ENCODE results near the gene TRAF4. TPM values are rescaled to one million over a fixed set of nuclear protein-coding genes. Genes with fewer than 3 reads are reported as not detected.
"Not testable (repeated sequence)": the region's sequence is repeated elsewhere in the genome, so short reads cannot be mapped to it uniquely, and the experiment has no call there.

The TRAF4 gene
- total and polyA plus RNA-seq, 4 donors: 8.5 to 32.0 (median 23.9) TPM

DNA sequence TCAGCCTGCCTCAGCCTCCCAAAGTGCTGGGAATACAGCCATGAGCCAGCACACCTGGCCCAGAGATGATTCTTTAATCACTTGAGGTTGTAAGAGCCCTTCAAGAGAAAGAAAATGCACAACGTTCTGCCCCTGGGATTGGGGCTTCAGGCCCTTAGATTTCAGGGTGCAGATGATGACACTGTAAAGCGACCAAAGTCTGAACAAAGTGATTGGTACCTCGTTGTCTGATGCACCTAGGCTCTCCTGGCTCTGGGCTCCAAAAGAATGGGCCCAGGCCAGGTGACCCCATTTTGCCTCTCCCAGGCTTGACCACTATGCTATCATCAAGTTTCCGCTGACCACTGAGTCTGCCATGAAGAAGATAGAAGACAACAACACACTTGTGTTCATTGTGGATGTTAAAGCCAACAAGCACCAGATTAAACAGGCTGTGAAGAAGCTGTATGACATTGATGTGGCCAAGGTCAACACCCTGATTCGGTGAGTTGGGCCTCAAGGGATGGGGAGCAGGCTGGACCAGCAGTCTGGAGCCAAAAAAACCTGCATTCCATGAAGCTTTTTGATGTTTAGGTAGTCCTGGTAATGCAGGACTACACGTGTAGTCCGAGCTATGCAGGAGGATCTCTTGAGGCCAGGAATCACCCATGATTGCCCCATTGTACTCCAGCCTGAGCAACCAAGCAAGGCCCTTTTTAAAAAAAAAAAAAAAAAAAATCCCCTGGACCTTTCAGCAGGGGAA lies 21.2 kb upstream of the TRAF4 start:
- H3K27ac ChIP-seq (ENCODE audit: low read depth in 1 of 2, low read length in 2 of 2): no peak overlapping the region
- DNase-seq (ENCODE audit: low spot score): no peak
- peaks cover 6 to 45% (median 30%) of the 10 kb centered on the region in 4 donors for H3K4me1 ChIP-seq (ENCODE audit: control insufficient read depth in 4 of 4, insufficient read depth in 4 of 4, low read length in 3 of 4)
- 77% methylated on average over 7 of the region's 7 CpGs for WGBS
- H3K9me3 ChIP-seq (ENCODE audit: control insufficient read depth in 4 of 4, low read length in 3 of 4): no peaks in the 10 kb centered on the region
- no peaks in the 10 kb centered on the region for H3K27me3 ChIP-seq (ENCODE audit: control insufficient read depth in 4 of 4, insufficient read depth in 4 of 4, low read length in 3 of 4)
- H3K36me3 ChIP-seq (ENCODE audit: control insufficient read depth in 4 of 4, insufficient read depth in 3 of 4, low read depth in 1 of 4, low read length in 3 of 4): peaks cover 10 to 28% (median 22%) of the 10 kb centered on the region in 4 donors
- no peak for TF ChIP-seq SP1 (IDR thresholded peaks at IDR 0.05)
- no peak overlapping the region for H3K4me3 ChIP-seq (ENCODE audit: low read depth in 1 of 3, low read length in 3 of 3)
- no peak overlapping the region for H3K9ac ChIP-seq (ENCODE audit: low read depth in 1 of 2, low read length in 2 of 2)

DNA sequence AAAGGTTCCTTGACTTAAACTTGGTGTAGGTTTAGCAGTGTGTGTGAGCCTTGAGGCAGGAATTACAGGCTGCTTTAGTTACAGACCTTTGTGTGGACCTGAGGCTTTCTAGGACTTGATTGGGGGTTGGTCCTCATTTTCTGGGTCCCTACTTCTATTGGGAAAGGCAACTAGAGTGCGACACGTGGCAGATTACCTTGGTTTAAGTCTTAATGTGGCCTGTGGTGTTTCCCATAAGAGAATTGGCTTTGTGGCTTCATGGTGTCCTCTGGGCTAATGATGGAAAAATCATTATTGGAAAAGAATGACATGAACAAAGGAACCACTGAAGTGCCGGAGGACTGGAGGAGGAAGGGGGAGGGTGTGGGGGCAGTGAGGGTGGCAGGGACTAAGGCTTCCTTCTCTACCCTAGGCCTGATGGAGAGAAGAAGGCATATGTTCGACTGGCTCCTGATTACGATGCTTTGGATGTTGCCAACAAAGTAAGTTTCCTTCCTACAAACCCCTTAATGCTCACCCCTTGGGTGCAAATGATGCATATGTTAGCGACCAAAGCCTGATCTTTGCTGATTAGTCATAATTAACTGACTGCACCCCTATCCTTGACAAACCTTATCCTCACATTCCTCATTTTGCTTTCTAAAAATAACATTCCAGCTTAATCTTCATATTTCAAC lies 20.5 kb upstream of the TRAF4 start:
- Histone ChIP-seq H3K27ac (ENCODE audit: low read depth in 1 of 2, low read length in 2 of 2) (no peak overlapping the region), H3K9me3 (ENCODE audit: control insufficient read depth in 4 of 4, low read length in 3 of 4) (no peaks in the 10 kb centered on the region), H3K27me3 (ENCODE audit: control insufficient read depth in 4 of 4, insufficient read depth in 4 of 4, low read length in 3 of 4) (no peaks in the 10 kb centered on the region), H3K9ac (ENCODE audit: low read depth in 1 of 2, low read length in 2 of 2) (no peak overlapping the region), H3K36me3 (ENCODE audit: control insufficient read depth in 4 of 4, insufficient read depth in 3 of 4, low read depth in 1 of 4, low read length in 3 of 4) (peaks cover 10 to 28% (median 22%) of the 10 kb centered on the region in 4 donors), H3K4me1 (ENCODE audit: control insufficient read depth in 4 of 4, insufficient read depth in 4 of 4, low read length in 3 of 4) (peaks cover 6 to 51% (median 32%) of the 10 kb centered on the region in 4 donors), H3K4me3 (ENCODE audit: low read depth in 1 of 3, low read length in 3 of 3) (no peak overlapping the region)
- no peak for DNase-seq (ENCODE audit: low spot score)
- 82% methylated on average over 6 of the region's 6 CpGs for WGBS
- TF ChIP-seq FOXA2 (IDR thresholded peaks at IDR 0.05) (no peak), REST (IDR thresholded peaks at IDR 0.05) (no peak), TAF1 (conservative IDR thresholded peaks at IDR 0.05) (no peak), ATF3 (IDR thresholded peaks at IDR 0.05) (no peak), MAX (IDR thresholded peaks at IDR 0.05) (no peak), RXRA (IDR thresholded peaks at IDR 0.05) (no peak), YY1 (IDR thresholded peaks at IDR 0.05) (no peak), GABPA (IDR thresholded peaks at IDR 0.05 in 1 of 2, conservative IDR thresholded peaks at IDR 0.05 in 1 of 2) (no peak), FOXA1 (IDR thresholded peaks at IDR 0.05) (no peak), NR2F2 (IDR thresholded peaks at IDR 0.05) (no peak), JUND (IDR thresholded peaks at IDR 0.05) (no peak), HNF4A (conservative IDR thresholded peaks at IDR 0.05) (no peak), EGR1 (IDR thresholded peaks at IDR 0.05; ENCODE audit: low read depth in 2 of 2) (no peak), HNF4G (IDR thresholded peaks at IDR 0.05) (no peak), RAD21 (IDR thresholded peaks at IDR 0.05) (no peak), SP1 (IDR thresholded peaks at IDR 0.05) (no peak)
- TF ChIP-seq, protein P1, sequence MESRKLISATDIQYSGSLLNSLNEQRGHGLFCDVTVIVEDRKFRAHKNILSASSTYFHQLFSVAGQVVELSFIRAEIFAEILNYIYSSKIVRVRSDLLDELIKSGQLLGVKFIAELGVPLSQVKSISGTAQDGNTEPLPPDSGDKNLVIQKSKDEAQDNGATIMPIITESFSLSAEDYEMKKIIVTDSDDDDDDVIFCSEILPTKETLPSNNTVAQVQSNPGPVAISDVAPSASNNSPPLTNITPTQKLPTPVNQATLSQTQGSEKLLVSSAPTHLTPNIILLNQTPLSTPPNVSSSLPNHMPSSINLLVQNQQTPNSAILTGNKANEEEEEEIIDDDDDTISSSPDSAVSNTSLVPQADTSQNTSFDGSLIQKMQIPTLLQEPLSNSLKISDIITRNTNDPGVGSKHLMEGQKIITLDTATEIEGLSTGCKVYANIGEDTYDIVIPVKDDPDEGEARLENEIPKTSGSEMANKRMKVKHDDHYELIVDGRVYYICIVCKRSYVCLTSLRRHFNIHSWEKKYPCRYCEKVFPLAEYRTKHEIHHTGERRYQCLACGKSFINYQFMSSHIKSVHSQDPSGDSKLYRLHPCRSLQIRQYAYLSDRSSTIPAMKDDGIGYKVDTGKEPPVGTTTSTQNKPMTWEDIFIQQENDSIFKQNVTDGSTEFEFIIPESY (IDR thresholded peaks at IDR 0.05): no peak
- TF ChIP-seq, protein P2, sequence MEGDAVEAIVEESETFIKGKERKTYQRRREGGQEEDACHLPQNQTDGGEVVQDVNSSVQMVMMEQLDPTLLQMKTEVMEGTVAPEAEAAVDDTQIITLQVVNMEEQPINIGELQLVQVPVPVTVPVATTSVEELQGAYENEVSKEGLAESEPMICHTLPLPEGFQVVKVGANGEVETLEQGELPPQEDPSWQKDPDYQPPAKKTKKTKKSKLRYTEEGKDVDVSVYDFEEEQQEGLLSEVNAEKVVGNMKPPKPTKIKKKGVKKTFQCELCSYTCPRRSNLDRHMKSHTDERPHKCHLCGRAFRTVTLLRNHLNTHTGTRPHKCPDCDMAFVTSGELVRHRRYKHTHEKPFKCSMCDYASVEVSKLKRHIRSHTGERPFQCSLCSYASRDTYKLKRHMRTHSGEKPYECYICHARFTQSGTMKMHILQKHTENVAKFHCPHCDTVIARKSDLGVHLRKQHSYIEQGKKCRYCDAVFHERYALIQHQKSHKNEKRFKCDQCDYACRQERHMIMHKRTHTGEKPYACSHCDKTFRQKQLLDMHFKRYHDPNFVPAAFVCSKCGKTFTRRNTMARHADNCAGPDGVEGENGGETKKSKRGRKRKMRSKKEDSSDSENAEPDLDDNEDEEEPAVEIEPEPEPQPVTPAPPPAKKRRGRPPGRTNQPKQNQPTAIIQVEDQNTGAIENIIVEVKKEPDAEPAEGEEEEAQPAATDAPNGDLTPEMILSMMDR (IDR thresholded peaks at IDR 0.05; ENCODE audit: low read depth, low read length, missing input control): no peak

- not testable (repeated sequence) for DNase-seq (ENCODE audit: low spot score); H3K4me3 ChIP-seq (ENCODE audit: low read depth in 1 of 3, low read length in 3 of 3); H3K27me3 ChIP-seq (ENCODE audit: control insufficient read depth in 4 of 4, insufficient read depth in 4 of 4, low read length in 3 of 4); H3K27ac ChIP-seq (ENCODE audit: low read depth in 1 of 2, low read length in 2 of 2); H3K9me3 ChIP-seq (ENCODE audit: control insufficient read depth in 4 of 4, low read length in 3 of 4); H3K9ac ChIP-seq (ENCODE audit: low read depth in 1 of 2, low read length in 2 of 2)
- peaks cover 10 to 28% (median 22%) of the 10 kb centered on the region in 4 donors for H3K36me3 ChIP-seq (ENCODE audit: control insufficient read depth in 4 of 4, insufficient read depth in 3 of 4, low read depth in 1 of 4, low read length in 3 of 4)
- H3K4me1 ChIP-seq (ENCODE audit: control insufficient read depth in 4 of 4, insufficient read depth in 4 of 4, low read length in 3 of 4): peaks cover 6 to 49% (median 33%) of the 10 kb centered on the region in 4 donors
- WGBS: 83% methylated on average over 4 of the region's 4 CpGs
Measured at GRCh38 chr17:28723836-28724499, 19.8 kb upstream of the TRAF4 start.
